ENCODE measurements around the gene WSB2.
"Not testable (repeated sequence)": the region's sequence is repeated elsewhere in the genome, so short reads cannot be mapped to it uniquely, and the experiment has no call there.

Gene WSB2

GRCh38 chr12:118034429-118035189 lies 26.4 kb downstream of the WSB2 start:
- 88 to 92% methylated on average over 1 to 2 of the region's 5 CpGs for WGBS, 2 experiments (ENCODE audit: insufficient coverage in 2 of 2)
- no peak overlapping the region for H3K27ac ChIP-seq (ENCODE audit: low read depth, low read length, severe bottlenecking)
- no peak overlapping the region for H3K4me3 ChIP-seq (ENCODE audit: extremely low read depth, insufficient read depth, low read length, poor library complexity, severe bottlenecking)
- H3K9me3 ChIP-seq (ENCODE audit: control insufficient read depth, low read length), result no peaks in the 10 kb centered on the region
- peaks cover 95% of the 10 kb centered on the region for H3K36me3 ChIP-seq (ENCODE audit: control insufficient read depth, insufficient read depth, low read length)
- no peaks in the 10 kb centered on the region for H3K4me1 ChIP-seq (ENCODE audit: control insufficient read depth, insufficient read depth, low read length, poor library complexity, severe bottlenecking)

GRCh38 chr12:118033902-118034301 lies 27.1 kb downstream of the WSB2 start:
- no peaks in the 10 kb centered on the region for H3K9me3 ChIP-seq (ENCODE audit: control insufficient read depth, low read length)
- WGBS, 2 experiments (ENCODE audit: insufficient coverage in 2 of 2), result 91 to 95% methylated on average over 4 of the region's 5 CpGs
- no peak overlapping the region for H3K4me3 ChIP-seq (ENCODE audit: extremely low read depth, insufficient read depth, low read length, poor library complexity, severe bottlenecking)
- no peaks in the 10 kb centered on the region for H3K4me1 ChIP-seq (ENCODE audit: control insufficient read depth, insufficient read depth, low read length, poor library complexity, severe bottlenecking)
- H3K36me3 ChIP-seq (ENCODE audit: control insufficient read depth, insufficient read depth, low read length), result peaks cover 95% of the 10 kb centered on the region
- no peak overlapping the region for H3K27ac ChIP-seq (ENCODE audit: low read depth, low read length, severe bottlenecking)

GRCh38 chr12:118033323-118033722 lies 27.7 kb downstream of the WSB2 start:
- peaks cover 96% of the 10 kb centered on the region for H3K36me3 ChIP-seq (ENCODE audit: control insufficient read depth, insufficient read depth, low read length)

DNA sequence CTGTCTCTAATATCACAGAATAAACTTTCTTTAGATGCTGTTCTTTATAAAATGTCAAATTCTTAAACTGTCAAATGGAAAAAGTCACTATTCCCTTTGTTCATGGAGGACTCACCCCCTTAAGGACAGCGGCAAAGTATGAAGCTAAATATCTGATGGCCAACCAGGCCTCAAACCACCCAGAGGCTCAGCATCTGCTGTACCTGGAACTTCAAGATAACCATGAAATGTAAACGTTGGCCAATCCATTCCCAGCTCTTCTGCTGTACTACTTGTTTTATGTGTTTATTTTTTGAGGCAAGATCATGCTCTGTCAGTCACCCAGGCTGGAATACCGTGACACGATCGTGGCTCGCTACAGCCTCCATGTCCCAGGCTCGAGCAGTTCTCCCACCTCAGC lies 28.8 kb downstream of the WSB2 start:
- Histone ChIP-seq H3K27ac (ENCODE audit: low read depth, low read length, severe bottlenecking) (no peak overlapping the region), H3K9me3 (ENCODE audit: control insufficient read depth, low read length) (no peaks in the 10 kb centered on the region), H3K4me3 (ENCODE audit: extremely low read depth, insufficient read depth, low read length, poor library complexity, severe bottlenecking) (no peak overlapping the region), H3K4me1 (ENCODE audit: control insufficient read depth, insufficient read depth, low read length, poor library complexity, severe bottlenecking) (no peaks in the 10 kb centered on the region), H3K36me3 (ENCODE audit: control insufficient read depth, insufficient read depth, low read length) (peaks cover 95% of the 10 kb centered on the region)
- WGBS, 2 experiments (ENCODE audit: insufficient coverage in 2 of 2), result 94 to 96% methylated on average over 6 of the region's 7 CpGs

More at GRCh38 chr12:118033323-118033722, 27.7 kb downstream of the WSB2 start:
- no peaks in the 10 kb centered on the region for H3K4me1 ChIP-seq (ENCODE audit: control insufficient read depth, insufficient read depth, low read length, poor library complexity, severe bottlenecking)
- no peak overlapping the region for H3K27ac ChIP-seq (ENCODE audit: low read depth, low read length, severe bottlenecking)
- WGBS, 2 experiments (ENCODE audit: insufficient coverage in 2 of 2), result 80 to 100% methylated on average over 1 of the region's 5 CpGs
- H3K4me3 ChIP-seq (ENCODE audit: extremely low read depth, insufficient read depth, low read length, poor library complexity, severe bottlenecking), result no peak overlapping the region
- no peaks in the 10 kb centered on the region for H3K9me3 ChIP-seq (ENCODE audit: control insufficient read depth, low read length)

- Histone ChIP-seq H3K9me3 (ENCODE audit: control insufficient read depth, low read length) (no peaks in the 10 kb centered on the region), H3K27ac (ENCODE audit: low read depth, low read length, severe bottlenecking) (no peak overlapping the region), H3K4me1 (ENCODE audit: control insufficient read depth, insufficient read depth, low read length, poor library complexity, severe bottlenecking) (no peaks in the 10 kb centered on the region), H3K4me3 (ENCODE audit: extremely low read depth, insufficient read depth, low read length, poor library complexity, severe bottlenecking) (no peak overlapping the region), H3K36me3 (ENCODE audit: control insufficient read depth, insufficient read depth, low read length) (peaks cover 95% of the 10 kb centered on the region)
- 93 to 96% methylated on average over 3 to 4 of the region's 5 CpGs for WGBS, 2 experiments (ENCODE audit: insufficient coverage in 2 of 2)
These were observed 31.8 kb downstream of the WSB2 start for GRCh38 chr12:118029166-118029565.

- Histone ChIP-seq H3K4me1 (ENCODE audit: control insufficient read depth, insufficient read depth, low read length, poor library complexity, severe bottlenecking) (peaks cover 4% of the 10 kb centered on the region), H3K27ac (ENCODE audit: low read depth, low read length, severe bottlenecking) (no peak overlapping the region), H3K9me3 (ENCODE audit: control insufficient read depth, low read length) (no peaks in the 10 kb centered on the region), H3K4me3 (ENCODE audit: extremely low read depth, insufficient read depth, low read length, poor library complexity, severe bottlenecking) (no peak overlapping the region), H3K36me3 (ENCODE audit: control insufficient read depth, insufficient read depth, low read length) (peaks cover 86% of the 10 kb centered on the region)
- 81 to 86% methylated on average over 3 to 4 of the region's 4 CpGs for WGBS, 2 experiments (ENCODE audit: insufficient coverage in 2 of 2)
These were observed 35.8 kb downstream of the WSB2 start for GRCh38 chr12:118025168-118025567.

DNA sequence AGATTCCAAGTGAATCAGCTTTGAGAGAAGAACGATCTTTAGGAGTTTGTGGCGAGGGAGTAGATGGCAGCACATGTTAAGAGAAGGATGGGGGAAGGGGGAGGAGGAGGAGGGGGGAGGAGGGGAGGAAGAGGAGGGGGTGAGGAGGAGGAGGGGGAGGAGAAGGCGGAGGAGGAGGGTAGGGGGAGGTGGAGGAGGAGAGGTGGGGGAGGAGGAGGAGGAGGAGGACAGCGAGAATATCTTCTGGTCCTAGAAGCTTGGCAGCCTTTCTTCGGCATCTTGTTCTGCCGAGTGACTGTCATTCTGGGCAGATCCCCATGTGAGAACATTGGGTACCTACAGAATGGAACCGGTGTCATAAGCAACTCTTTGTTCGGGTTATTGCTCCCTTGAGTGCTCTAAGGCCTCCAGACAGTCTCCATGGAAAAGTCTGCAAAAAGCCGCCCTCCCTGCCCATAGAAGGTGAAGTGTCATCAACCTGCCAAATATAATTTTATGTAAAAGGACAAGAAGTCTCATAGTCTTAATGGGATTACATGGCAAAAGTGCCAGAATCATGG lies 37.6 kb downstream of the WSB2 start:
- WGBS, 2 experiments (ENCODE audit: insufficient coverage in 2 of 2), result 86 to 94% methylated on average over 3 to 5 of the region's 9 CpGs

GRCh38 chr12:118022728-118023109 lies 38.3 kb downstream of the WSB2 start:
- 92 to 93% methylated on average over 2 to 3 of the region's 3 CpGs for WGBS, 2 experiments (ENCODE audit: insufficient coverage in 2 of 2)
- no peak overlapping the region for H3K4me3 ChIP-seq (ENCODE audit: extremely low read depth, insufficient read depth, low read length, poor library complexity, severe bottlenecking)
- H3K4me1 ChIP-seq (ENCODE audit: control insufficient read depth, insufficient read depth, low read length, poor library complexity, severe bottlenecking), result peaks cover 4% of the 10 kb centered on the region
- H3K9me3 ChIP-seq (ENCODE audit: control insufficient read depth, low read length), result no peaks in the 10 kb centered on the region
- peaks cover 83% of the 10 kb centered on the region for H3K36me3 ChIP-seq (ENCODE audit: control insufficient read depth, insufficient read depth, low read length)
- no peak overlapping the region for H3K27ac ChIP-seq (ENCODE audit: low read depth, low read length, severe bottlenecking)

More for the DNA sequence above, 37.6 kb downstream of the WSB2 start:
- H3K27ac ChIP-seq (ENCODE audit: low read depth, low read length, severe bottlenecking), result no peak overlapping the region
- no peak overlapping the region for H3K4me3 ChIP-seq (ENCODE audit: extremely low read depth, insufficient read depth, low read length, poor library complexity, severe bottlenecking)
- peaks cover 4% of the 10 kb centered on the region for H3K4me1 ChIP-seq (ENCODE audit: control insufficient read depth, insufficient read depth, low read length, poor library complexity, severe bottlenecking)
- no peaks in the 10 kb centered on the region for H3K9me3 ChIP-seq (ENCODE audit: control insufficient read depth, low read length)
- peaks cover 87% of the 10 kb centered on the region for H3K36me3 ChIP-seq (ENCODE audit: control insufficient read depth, insufficient read depth, low read length)

DNA sequence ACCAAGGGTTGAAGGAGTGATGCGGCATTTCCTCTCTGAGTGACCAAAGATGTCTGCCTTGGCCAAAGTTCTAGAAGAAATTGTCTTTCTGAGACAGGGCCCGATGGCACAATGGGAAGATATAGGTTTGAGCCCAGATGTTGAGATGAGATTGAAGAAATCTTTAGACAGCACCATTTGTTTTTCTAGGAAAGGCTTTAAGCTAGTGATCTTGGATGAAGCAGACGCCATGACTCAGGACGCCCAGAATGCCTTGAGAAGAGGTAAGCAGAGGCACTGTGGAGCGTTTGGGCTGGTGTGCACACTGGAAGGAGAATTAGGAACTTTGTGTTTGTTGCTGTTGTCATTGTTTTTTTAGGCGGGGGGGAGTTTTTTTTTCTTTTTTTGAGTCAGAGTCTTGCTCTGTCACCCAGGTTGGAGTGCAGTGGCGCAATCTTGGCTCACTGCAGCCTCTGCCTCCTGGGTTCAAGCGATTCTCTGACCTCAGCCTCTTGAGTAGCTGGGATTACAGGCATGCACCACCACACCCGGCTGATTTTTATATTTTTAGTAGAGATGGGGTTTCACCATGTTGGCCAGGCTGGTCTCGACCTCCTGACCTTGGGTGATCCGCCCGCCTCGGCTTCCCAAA lies 38.8 kb downstream of the WSB2 start:
- H3K27ac ChIP-seq (ENCODE audit: low read depth, low read length, severe bottlenecking); H3K4me1 ChIP-seq (ENCODE audit: control insufficient read depth, insufficient read depth, low read length, poor library complexity, severe bottlenecking); H3K4me3 ChIP-seq (ENCODE audit: extremely low read depth, insufficient read depth, low read length, poor library complexity, severe bottlenecking); H3K9me3 ChIP-seq (ENCODE audit: control insufficient read depth, low read length): not testable (repeated sequence)
- WGBS, 2 experiments (ENCODE audit: insufficient coverage in 2 of 2), result 92 to 95% methylated on average over 8 to 10 of the region's 13 CpGs
- H3K36me3 ChIP-seq (ENCODE audit: control insufficient read depth, insufficient read depth, low read length), result peaks cover 78% of the 10 kb centered on the region

DNA sequence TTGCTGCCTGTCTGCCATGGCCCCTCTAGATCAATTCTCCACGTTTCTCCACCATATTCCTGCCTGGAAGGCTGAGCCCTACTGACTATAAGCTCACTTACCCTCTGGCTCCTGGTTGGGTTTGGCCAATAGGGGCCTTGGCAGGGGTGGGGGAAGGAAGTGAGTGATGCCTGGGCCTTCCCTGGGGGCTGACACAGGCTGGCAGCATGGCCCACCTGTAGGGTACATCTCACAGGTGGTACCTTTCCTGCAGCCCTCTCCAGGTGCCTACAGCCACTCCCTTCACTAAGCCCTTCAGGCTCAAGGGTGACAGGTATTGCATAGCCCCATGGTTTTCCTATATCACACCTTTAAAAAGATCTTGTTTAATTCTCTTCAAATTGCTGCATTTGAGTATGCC lies 40.9 kb downstream of the WSB2 start:
- Histone ChIP-seq H3K9me3 (ENCODE audit: control insufficient read depth, low read length) (no peaks in the 10 kb centered on the region), H3K4me1 (ENCODE audit: control insufficient read depth, insufficient read depth, low read length, poor library complexity, severe bottlenecking) (peaks cover 4% of the 10 kb centered on the region), H3K27ac (ENCODE audit: low read depth, low read length, severe bottlenecking) (no peak overlapping the region), H3K36me3 (ENCODE audit: control insufficient read depth, insufficient read depth, low read length) (peaks cover 57% of the 10 kb centered on the region), H3K4me3 (ENCODE audit: extremely low read depth, insufficient read depth, low read length, poor library complexity, severe bottlenecking) (no peak overlapping the region)
- no CpG with 5 or more reads among the region's 1 CpG for WGBS, 2 experiments (ENCODE audit: insufficient coverage in 2 of 2)

GRCh38 chr12:118017926-118018325 lies 43.1 kb downstream of the WSB2 start:
- H3K4me3 ChIP-seq (ENCODE audit: extremely low read depth, insufficient read depth, low read length, poor library complexity, severe bottlenecking), result no peak overlapping the region
- H3K36me3 ChIP-seq (ENCODE audit: control insufficient read depth, insufficient read depth, low read length), result peaks cover 46% of the 10 kb centered on the region

More at GRCh38 chr12:118017926-118018325, 43.1 kb downstream of the WSB2 start:
- H3K27ac ChIP-seq (ENCODE audit: low read depth, low read length, severe bottlenecking), result no peak overlapping the region
- H3K4me1 ChIP-seq (ENCODE audit: control insufficient read depth, insufficient read depth, low read length, poor library complexity, severe bottlenecking), result no peaks in the 10 kb centered on the region
- no peaks in the 10 kb centered on the region for H3K9me3 ChIP-seq (ENCODE audit: control insufficient read depth, low read length)
